Uterus (tissue), 2 donors: Measurements from ENCODE around the gene PAQR5.

Experiments
- CTCF ChIP-seq, 4 experiments: fragments of 200-600 bp in 2 of 4; fragments of 450-650 bp in 2 of 4; sonication (generic) in 2 of 4; IDR thresholded peaks; one replicate each; pipeline ENCODE4 v1.5.1; 2016 to 2019; ENCODE audit warnings: antibody characterized with exemption in 4 of 4, mild to moderate bottlenecking in 2 of 4, moderate library complexity in 1 of 4
- POLR2A ChIP-seq, 2 donors: fragments of 450-650 bp; IDR thresholded peaks; one replicate each; pipeline ENCODE4 v1.6.1; 2016; ENCODE audit warnings: antibody characterized with exemption in 2 of 2, mild to moderate bottlenecking in 1 of 2, moderate library complexity in 1 of 2

- no peak for TF ChIP-seq CTCF (IDR thresholded peaks at IDR 0.05)
- TF ChIP-seq POLR2A (IDR thresholded peaks at IDR 0.05) = no peak
Observed at GRCh38 chr15:69343133-69343532, 44.4 kb downstream of the PAQR5 start.
